Prostate gland (tissue), 2 donors: ENCODE results near the gene CNIH4. TPM values are rescaled to one million over a fixed set of nuclear protein-coding genes. Genes with fewer than 3 reads are reported as not detected.
"Not testable (repeated sequence)": the region's sequence is repeated elsewhere in the genome, so short reads cannot be mapped to it uniquely, and the experiment has no call there.

Experiments used
- DNase-seq: peaks from one replicate; pipeline ENCODE4 v3.0.0-alpha.2; 2019; ENCODE audit warnings: low spot score
- H3K27ac ChIP-seq, 2 donors: fragments of 200-600 bp; sonication (generic); 2 replicates each; pipeline ENCODE4 v1.5.1; 2017 to 2019
- H3K27me3 ChIP-seq: fragments of 200-600 bp; sonication (generic); replicated peaks from 2 replicates; pipeline ENCODE4 v1.5.1; 2019; ENCODE audit not compliant: insufficient read depth
- H3K36me3 ChIP-seq, 2 donors: fragments of 200-600 bp; sonication (generic); 1 replicate in 1 of 2; 2 replicates in 1 of 2; pipeline versions ENCODE4 v1.5.1 to v1.8.1; 2017 to 2019
- H3K4me1 ChIP-seq: fragments of 200-600 bp; sonication (generic); replicated peaks from 2 replicates; pipeline ENCODE4 v1.5.1; 2019
- H3K4me3 ChIP-seq, 2 donors: fragments of 200-600 bp; sonication (generic); 2 replicates each; pipeline ENCODE4 v1.5.1; 2017 to 2019
- H3K9me3 ChIP-seq: fragments of 200-600 bp; sonication (generic); 2 replicates; pipeline ENCODE4 v1.5.1; 2017
- POLR2A ChIP-seq: fragments of 450-650 bp; IDR thresholded peaks from one replicate; pipeline ENCODE4 v1.6.1; 2016; ENCODE audit warnings: antibody characterized with exemption, mild to moderate bottlenecking
- POLR2AphosphoS5 ChIP-seq: sonication (generic); formaldehyde crosslinking; IDR thresholded peaks from one replicate; pipeline ENCODE4 v1.6.1; 2017; ENCODE audit warnings: antibody characterized with exemption
- WGBS: methylation state at CpG from one replicate; pipeline ENCODE4 v1.1.5; 2018; 5-methylcytosine and 5-hydroxymethylcytosine counted together
- intact Hi-C: fragments of 100-400 bp; cut with DNase I; formaldehyde crosslinking; loops from one replicate; pipeline ENCODE4 v1.14.2; 2022
- total RNA-seq, 2 donors: library from RNA; depleted of rRNA; stranded (reverse); fragments of >200 nt; gene quantifications; one replicate each; pipeline ENCODE4 v1.1.0, GENCODE V29; 2016
- TF ChIP-seq, protein P1 (sequence below), 4 experiments: fragments of 200-600 bp in 2 of 4; fragments of 450-650 bp in 2 of 4; sonication (generic) in 2 of 4; IDR thresholded peaks; 1 replicate in 3 of 4; 2 replicates in 1 of 4; pipeline ENCODE4 v1.5.1; 2016 to 2019; ENCODE audit warnings: antibody characterized with exemption in 4 of 4, mild to moderate bottlenecking in 2 of 4, moderate library complexity in 2 of 4

The CNIH4 gene
- total RNA-seq, 2 donors from 2014 or later, result 14.5 to 31.5 TPM

DNA sequence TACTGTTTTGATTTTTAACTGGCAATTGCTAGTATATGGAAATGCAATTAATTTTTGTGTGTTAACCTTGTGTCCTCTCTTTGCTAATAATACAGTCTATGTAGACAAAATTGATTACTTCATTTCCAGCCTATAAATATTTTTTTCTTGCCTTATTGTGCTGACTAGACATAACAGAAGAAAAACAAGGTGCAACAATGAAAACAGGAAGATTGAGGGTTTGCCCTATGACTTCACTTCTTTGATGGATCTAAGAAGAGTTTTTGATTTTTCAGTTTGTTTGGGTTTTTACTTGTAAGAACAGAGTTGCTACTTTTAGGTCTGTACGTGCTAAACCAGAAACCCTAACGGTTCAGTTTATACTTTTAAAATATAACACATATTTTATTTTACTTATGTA, 8.5 kb upstream of the CNIH4 start:
- Histone ChIP-seq H3K27me3 (no peaks in the 10 kb centered on the region), H3K27ac (no peak overlapping the region), H3K4me3 (no peak overlapping the region), H3K9me3 (no peaks in the 10 kb centered on the region), H3K36me3 (no peaks in the 10 kb centered on the region), H3K4me1 (no peaks in the 10 kb centered on the region)
- TF ChIP-seq POLR2A, result no peak
- TF ChIP-seq, protein P1, sequence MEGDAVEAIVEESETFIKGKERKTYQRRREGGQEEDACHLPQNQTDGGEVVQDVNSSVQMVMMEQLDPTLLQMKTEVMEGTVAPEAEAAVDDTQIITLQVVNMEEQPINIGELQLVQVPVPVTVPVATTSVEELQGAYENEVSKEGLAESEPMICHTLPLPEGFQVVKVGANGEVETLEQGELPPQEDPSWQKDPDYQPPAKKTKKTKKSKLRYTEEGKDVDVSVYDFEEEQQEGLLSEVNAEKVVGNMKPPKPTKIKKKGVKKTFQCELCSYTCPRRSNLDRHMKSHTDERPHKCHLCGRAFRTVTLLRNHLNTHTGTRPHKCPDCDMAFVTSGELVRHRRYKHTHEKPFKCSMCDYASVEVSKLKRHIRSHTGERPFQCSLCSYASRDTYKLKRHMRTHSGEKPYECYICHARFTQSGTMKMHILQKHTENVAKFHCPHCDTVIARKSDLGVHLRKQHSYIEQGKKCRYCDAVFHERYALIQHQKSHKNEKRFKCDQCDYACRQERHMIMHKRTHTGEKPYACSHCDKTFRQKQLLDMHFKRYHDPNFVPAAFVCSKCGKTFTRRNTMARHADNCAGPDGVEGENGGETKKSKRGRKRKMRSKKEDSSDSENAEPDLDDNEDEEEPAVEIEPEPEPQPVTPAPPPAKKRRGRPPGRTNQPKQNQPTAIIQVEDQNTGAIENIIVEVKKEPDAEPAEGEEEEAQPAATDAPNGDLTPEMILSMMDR (IDR thresholded peaks at IDR 0.05), result no peak
- TF ChIP-seq POLR2AphosphoS5, result no peak
- 66% methylated on average over 2 of the region's 2 CpGs for whole genome bisulfite sequencing
- intact Hi-C loops, result no loop called here
- no peak for DNase-seq

DNA sequence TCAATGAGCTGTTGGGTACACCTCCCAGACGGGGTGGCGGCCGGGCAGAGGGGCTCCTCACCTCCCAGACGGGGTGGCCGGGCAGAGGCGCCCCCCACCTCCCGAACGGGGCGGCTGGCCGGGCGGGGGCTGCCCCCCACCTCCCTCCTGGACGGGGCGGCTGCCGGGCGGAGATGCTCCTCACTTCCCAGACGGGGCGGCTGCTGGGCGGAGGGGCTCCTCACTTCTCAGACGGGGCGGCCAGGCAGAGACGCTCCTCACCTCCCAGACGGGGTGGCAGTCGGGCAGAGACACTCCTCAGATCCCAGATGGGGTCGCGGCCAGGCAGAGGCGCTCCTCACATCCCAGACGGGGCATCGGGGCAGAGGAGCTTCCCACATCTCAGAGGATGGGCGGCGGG, 7.0 kb upstream of the CNIH4 start:
- H3K27ac ChIP-seq, H3K4me1 ChIP-seq, H3K27me3 ChIP-seq, H3K36me3 ChIP-seq, DNase-seq, H3K4me3 ChIP-seq, H3K9me3 ChIP-seq: not testable (repeated sequence)
- intact Hi-C loops, result loop anchor here (10.0 kb wide), 1 partner anchor 105 kb away; no protein-coding TSS in a partner anchor
- WGBS, result 92% methylated on average over 29 of the region's 30 CpGs

DNA sequence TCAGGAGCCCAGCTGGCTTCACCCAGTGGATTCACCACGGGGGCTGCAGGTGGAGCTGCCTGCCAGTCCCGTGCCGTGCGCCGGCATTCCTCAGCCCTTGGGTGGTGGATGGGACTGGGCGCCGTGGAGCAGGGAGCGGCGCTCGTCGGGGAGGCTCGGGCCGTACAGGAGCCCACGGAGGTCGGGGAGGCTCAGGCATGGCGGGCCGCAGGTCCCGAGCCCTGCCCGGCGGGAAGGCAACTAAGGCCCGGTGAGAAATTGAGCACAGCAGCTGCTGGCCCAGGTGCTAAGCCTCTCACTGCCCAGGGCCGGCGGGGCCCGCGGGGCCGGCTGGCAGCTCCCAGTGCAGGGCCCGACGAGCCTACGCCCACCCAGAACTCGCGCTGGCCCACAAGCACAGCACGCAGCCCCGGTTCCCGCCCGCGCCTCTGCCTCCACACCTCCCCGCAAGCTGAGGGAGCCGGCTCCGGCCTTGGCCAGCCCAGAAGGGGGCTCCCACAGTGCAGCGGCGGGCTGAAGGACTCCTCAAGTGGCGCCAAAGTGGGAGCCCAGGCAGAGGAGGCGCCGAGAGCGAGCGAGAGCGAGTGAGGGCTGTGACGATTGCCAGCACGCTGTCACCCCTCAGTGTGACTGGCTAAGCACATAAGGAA, 4.1 kb upstream of the CNIH4 start:
- WGBS, result 96% methylated on average over 48 of the region's 49 CpGs
- H3K27me3 ChIP-seq, H3K4me1 ChIP-seq, H3K27ac ChIP-seq, DNase-seq, H3K9me3 ChIP-seq, H3K4me3 ChIP-seq, H3K36me3 ChIP-seq: not testable (repeated sequence)
- intact Hi-C loops, result loop anchor here (10.0 kb wide), 1 partner anchor 102 kb away; no protein-coding TSS in a partner anchor

DNA sequence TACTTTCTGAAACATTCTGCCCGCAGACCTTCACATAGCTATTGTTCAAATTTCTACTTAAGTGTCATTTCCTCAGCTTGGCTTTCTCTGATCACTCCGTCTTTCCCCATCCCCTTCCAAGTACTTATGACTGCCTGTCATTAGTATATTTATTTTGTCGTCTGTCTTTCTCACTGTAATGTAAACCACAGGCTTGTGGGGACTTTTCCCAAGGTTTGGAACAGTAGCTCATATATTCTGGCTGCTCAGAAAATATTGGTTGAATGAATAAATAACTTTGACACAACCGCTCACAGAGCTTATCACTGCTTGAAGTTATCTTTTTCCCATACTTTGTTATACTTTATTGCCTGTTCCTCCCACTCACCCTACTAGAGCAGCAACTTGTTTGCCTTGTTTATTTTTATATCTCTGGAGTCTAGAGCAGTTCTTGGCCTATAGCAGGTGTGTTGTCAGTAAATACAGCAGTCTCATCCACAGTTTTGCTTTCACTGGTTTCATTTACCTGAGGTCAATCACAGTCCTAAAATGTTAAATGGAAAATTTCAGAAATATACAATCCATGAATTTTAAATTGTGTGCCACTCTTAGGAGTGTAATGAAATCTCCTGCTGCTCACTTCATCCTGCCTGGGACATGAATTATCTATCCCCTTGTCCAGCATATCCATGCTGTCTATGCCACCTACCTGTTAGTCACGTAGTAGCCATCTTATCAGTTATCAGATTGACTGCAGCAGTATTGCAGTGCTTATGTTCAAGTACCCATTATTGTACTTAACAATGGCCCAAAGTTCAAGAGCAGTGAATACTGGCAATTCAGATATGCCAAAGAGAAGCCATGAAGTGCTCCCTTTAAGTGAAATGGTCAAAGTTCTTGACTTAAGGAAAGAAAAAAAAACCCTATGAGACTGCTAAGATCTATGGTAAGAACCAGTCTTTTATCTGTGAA, 2.4 kb upstream of the CNIH4 start:
- TF ChIP-seq POLR2AphosphoS5 (peak; percentile 6), POLR2A (no peak)
- TF ChIP-seq, protein P1 (IDR thresholded peaks at IDR 0.05), result no peak
- Histone ChIP-seq H3K9me3 (no peaks in the 10 kb centered on the region), H3K27me3 (no peaks in the 10 kb centered on the region), H3K27ac (no peak overlapping the region), H3K36me3 (no peaks in the 10 kb centered on the region), H3K4me3 (no peak overlapping the region), H3K4me1 (no peaks in the 10 kb centered on the region)
- intact Hi-C loops, result loop anchor here (10.0 kb wide), 1 partner anchor 101 kb away; no protein-coding TSS in a partner anchor
- WGBS, result 74% methylated on average over 5 of the region's 5 CpGs
- no peak for DNase-seq

DNA sequence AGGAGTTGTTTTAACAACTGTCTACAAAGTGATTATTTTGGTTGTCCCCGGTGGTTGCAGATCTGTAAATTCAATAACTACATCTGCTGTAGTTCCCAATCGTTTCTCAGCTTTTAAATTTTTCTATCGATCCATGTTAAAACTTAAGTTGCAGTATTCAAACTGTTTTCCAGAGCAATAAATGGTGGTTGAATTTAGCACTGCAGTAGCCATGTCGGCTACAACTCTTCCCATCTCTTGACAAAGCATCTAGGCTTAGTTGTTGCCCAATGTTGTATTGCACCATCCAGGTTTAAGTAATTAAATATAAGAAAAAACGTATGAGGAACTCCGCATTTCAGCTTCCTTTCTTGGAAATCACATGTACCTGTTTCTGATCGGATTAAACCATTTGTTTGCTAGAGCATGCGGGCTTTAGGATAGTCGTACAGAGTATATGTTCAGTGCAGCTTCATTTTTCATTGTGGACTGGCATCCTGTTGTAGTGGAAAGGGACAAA, 996 bp downstream of the CNIH4 start:
- 17% methylated on average over 9 of the region's 9 CpGs for whole genome bisulfite sequencing
- no peaks in the 10 kb centered on the region for H3K36me3 ChIP-seq
- intact Hi-C loops, result loop anchor here (10.0 kb wide), 1 partner anchor 97 kb away; no protein-coding TSS in a partner anchor

More for the DNA sequence above, 996 bp downstream of the CNIH4 start:
- H3K4me3 ChIP-seq, result peak overlapping the region; percentile 79 to 91
- peak overlapping the region; percentile 80 to 88 for H3K27ac ChIP-seq
- DNase-seq, result no peak
- TF ChIP-seq, protein P1 (IDR thresholded peaks at IDR 0.05), result no peak
- TF ChIP-seq POLR2AphosphoS5 (peak; percentile 11), POLR2A (no peak)
- H3K4me1 ChIP-seq, result no peaks in the 10 kb centered on the region
- no peaks in the 10 kb centered on the region for H3K9me3 ChIP-seq
- H3K27me3 ChIP-seq, result no peaks in the 10 kb centered on the region
